HG02970 (cell line): ENCODE measurements around the gene GATAD2A.

Experiments used
- ATAC-seq: cut with Tn5 transposase; IDR thresholded peaks from one replicate; pipeline ENCODE4 v1.9.1; 2021; ENCODE audit warnings: mild to moderate bottlenecking, moderate library complexity, moderate number of reproducible peaks; ENCODE audit not compliant: unreplicated experiment, low FRiP score

The GATAD2A gene

DNA sequence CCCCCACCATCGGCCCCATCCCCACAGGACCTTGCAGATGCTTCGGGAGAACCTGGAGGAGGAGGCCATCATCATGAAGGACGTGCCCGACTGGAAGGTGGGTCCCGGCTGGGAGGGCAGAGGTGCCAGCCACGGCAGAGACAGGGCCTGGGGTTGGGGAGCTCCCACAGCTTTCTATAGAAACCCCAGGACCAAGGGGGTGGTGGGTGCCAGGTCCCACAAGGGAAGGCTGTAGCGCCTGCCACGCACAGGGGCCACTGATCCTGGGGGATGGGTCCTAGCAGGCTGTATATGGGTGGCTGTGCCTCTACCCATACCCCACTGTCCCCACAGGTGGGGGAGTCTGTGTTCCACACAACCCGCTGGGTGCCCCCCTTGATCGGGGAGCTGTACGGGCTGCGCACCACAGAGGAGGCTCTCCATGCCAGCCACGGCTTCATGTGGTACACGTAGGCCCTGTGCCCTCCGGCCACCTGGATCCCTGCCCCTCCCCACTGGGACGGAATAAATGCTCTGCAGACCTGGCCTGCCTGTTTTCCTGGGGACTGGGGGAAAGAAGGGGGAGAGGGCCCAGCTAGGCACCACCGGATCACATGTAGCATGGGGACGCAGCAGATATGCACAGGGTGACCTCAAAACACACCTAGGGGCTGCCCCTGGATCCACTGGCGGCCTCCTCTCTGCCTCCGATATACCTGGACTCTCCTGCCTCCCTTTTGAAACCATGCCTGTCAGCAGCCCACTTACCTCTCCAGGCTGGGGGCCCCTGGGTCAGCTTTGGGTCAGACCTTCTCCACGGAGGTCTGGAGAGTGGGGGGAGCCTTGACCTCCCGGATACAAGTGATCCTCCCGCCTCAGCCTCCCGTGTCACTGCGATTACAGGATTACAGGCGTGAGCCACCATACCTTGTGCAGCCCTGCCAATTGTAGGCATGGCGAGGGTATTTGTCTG lies 122.5 kb downstream of the GATAD2A start:
- no peak for ATAC-seq

DNA sequence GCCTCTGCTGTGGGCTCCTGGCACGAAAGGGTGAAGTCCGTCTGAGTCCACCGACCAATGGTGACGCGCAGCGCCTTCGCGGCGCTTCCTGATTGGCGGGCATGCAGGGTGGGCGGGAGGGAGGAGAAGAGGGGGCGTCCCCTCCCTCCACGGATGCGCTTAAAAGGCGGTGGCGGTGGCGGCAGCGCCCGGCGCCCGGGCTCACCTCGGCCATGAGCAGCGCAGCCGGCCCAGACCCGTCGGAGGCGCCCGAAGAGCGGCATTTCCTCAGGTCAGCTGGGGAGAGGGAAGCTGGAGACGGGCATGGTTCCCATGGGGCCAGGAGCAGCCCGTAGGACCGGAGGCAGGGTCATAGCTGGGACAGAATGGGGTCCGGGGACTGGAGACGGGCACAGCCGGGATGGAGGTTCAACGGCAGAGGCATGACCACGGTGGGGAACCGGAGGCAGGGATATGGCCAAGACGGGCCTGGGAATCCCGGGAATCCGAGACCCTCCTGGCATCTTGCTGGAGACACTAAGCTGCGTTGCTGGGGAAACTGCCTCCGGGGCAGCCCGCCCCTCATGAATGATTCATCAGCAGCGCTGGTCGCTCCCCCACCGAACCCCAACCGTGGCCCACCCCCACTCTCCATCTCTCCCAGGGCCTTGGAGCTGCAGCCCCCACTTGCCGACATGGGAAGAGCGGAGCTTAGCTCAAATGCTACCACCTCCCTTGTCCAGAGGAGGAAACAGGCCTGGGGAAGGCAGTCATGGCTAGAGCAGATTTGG lies 123.4 kb downstream of the GATAD2A start, which contains the start of gene YJEFN3:
Gene YJEFN3 (plus strand): TSS at position 191 of the 770 bp plus-strand sequence. CDS start 22 bp downstream, at position 213.
- ATAC-seq = no peak

DNA sequence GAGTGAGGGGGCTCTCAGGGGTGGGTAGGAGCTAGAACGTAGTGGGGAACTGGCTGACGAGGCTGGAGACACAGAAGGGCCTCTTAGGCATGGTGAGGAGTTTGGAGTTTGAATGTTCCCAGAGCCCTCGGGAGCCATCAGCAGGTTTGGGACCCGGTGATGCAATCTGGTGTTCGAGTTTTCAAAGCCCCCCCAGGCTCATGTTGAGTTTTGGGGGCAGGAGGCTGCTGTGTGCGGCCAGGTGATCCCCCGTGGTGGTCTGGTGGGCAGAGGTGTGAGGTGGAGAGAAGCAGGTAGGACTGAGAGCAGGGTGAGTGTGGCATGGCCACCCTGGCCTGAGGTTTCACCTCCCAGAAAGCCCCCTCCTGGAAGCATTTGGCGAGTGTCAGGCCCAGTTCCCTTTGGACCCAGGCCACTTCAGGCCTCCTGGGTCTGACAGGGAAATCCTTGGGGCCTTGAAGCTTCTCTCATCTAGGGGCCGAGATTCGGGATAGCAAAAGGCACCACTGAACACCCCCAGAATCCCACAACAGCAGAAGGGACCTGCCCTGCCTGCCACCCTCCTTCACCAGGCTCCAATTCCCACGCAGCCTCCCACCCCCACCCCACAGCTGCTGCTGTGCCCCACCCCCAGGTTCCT lies 124.4 kb downstream of the GATAD2A start:
- no peak for ATAC-seq

DNA sequence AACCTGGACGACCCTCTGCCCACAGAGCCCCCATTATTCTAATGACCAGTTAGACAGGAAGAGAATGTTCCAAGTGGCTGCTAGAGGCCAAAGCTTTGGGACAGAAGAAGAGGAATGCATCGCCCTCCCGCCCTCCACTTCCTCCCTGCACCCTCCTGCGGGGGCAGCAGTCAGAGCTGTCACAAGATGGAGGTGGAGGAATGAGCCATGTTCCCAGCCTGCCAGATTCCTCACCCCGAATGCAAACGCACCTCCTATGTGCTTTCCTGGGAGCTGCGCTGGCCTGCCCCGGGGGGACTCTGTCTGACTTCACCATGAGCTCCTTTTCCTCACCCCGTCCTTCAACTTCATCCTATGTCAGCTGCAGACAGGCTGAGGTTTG lies 124.9 kb downstream of the GATAD2A start:
- no peak for ATAC-seq

DNA sequence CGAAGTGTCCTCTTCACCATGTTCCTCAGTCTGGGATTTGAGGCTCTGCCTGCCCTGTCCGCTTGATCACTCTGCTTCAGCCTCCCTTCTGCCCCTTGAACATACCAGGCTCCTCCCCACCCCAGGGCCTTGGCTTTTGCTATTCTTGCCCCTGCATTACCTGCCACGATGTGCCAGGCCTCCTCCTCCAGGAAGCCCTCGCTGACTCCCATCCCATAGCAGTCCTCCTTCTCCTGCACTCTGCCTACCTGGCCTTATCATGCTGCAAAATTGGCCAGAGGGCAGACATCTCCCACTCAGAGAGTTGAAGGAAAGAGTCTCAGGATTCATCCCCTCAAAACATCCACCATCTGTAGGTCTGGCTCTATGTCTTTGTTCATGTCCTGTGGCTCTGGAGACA lies 125.4 kb downstream of the GATAD2A start:
- ATAC-seq = no peak

- no peak for ATAC-seq
Observed at GRCh38 chr19:19531951-19532805, 126.7 kb downstream of the GATAD2A start.

DNA sequence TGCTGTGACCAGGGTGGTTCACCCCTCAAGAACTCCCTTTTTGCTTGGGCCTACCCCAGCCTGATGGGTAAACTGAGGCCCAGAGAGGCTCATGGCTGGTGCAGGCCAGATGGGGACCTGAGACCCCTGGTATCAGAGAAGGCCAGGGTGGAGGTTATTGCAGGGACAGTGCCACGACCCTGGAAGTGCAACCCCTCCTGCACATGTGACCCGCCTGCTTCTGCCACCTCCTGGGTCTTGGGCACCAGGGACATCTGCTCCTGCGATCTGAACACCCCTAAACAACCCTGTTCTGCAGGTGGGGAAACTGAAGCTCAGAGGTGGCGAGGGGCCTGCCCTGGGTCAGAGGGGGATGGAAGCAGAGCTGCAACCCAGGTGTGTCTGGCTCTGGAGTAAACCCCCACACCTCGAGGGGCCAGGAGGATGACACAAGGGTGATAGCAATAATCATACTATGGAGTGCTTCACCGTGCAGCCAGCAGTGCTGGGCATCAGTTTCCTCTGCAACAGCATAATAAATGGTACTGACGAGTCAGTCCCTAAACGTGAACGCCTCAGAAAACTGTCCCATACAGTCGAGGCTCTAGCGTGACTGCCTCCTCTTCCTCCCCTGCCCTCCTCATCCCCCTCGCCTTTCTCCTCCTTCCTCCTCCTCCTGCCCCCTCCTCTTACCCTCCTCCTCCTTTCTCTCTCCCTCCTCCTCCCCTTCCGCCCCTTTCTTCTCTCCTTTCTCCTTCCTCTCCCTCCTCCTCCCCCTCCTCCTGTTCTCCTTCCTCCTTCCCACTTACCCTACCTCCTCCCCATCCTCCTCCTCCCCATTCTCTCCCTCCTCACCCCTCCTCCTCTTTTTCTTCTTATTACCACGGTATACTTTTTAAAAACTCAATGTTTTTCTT lies 127.6 kb downstream of the GATAD2A start:
- ATAC-seq = no peak

- no peak for ATAC-seq
Observed at GRCh38 chr19:19533841-19534240, 128.4 kb downstream of the GATAD2A start.

- ATAC-seq = no peak
Observed at GRCh38 chr19:19534556-19535265, 129.2 kb downstream of the GATAD2A start.

DNA sequence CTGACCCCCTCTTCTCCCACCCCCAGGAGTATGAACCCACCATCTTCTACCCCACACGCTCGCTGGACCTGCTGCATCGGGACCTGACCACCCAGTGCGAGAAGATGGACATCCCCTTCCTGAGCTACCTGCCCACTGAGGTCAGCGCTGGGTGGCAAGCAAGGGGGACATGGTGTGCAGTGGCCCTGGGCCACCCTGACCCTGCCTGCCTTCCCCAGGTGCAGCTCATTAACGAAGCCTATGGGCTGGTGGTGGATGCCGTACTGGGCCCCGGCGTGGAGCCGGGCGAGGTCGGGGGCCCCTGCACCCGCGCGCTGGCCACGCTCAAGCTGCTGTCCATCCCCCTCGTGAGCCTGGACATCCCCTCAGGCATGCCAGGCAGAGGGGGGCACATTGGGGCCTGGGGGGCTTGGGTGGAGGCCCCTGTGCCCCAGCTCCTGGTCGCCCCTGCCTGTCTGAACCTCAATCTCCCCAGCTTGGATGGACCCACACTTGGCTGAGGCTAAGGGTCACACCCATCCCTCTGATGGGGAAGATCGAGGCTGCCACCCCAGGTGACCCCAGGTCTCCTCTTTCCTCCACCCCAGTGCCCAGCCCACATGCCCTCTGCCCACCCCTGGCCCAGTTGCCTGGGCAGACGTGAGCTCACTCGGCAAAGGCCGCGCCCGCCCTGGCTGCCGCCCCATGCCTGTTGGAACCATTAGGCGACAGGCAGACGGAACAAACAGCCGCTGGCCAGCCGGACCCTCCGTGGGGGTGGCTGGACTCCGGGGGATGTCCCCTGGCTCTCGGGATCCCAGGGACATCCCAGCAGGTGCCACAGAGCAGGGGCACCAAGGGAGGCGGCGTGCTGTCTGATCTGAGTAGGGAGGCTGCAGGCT lies 130.1 kb downstream of the GATAD2A start:
- no peak for ATAC-seq

GRCh38 chr19:19537075-19538048 lies 131.9 kb downstream of the GATAD2A start:
- no peak for ATAC-seq

- ATAC-seq = no peak
Observed at GRCh38 chr19:19538061-19538784, 132.7 kb downstream of the GATAD2A start, which contains the start of gene CILP2. TSS of gene CILP2 (plus strand) at chr19:19538265. CDS start at chr19:19538350, 85 bp downstream.

DNA sequence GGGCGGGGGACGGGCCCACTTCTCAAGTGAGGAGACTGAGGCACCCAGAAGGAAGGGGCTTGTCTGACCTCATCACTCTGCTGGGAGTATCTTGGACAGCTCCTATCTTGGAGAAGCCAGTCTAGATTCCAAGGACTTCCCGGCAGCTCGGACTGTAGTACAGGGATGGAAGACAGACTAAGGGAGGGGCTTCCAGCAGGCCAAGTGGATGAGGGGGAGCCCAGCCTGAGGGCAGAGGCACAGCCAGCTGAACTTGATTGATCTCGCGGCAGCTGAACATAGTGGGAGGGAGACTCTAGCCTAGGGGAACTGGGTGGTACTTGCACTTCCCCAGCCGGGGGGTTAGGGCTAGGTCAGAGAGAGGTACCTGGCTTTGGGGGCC lies 133.3 kb downstream of the GATAD2A start:
- ATAC-seq = no peak

DNA sequence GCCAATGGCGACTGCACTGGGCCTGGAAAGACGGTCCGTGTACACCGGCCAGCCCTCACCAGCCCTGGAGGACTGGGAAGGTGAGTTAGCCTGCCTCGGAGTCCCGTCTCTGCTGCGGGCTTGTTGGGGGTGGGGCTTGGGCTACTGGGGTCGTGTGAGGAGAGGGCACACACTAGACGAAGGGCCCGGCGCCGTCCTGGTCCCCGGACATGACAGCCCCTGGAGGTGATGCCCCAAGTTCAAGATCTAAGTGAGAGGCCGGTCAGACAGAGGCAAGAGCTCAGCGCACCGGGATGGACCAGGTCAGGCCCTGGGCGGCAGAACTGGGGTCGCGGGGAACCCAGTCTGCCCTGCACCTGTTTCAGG lies 134.2 kb downstream of the GATAD2A start:
- ATAC-seq = no peak

GRCh38 chr19:19540064-19540714 lies 134.7 kb downstream of the GATAD2A start:
- no peak for ATAC-seq
